ENCODE results near the gene GAL. TPM values are rescaled to one million over a fixed set of nuclear protein-coding genes. Genes with fewer than 3 reads are reported as not detected.

The GAL gene
- total and polyA plus RNA-seq, 2 of the 8 experiments (the other 6 are each of a cell fraction or from before 2014, with no cell fraction given), result 81.8 to 233 TPM

DNA sequence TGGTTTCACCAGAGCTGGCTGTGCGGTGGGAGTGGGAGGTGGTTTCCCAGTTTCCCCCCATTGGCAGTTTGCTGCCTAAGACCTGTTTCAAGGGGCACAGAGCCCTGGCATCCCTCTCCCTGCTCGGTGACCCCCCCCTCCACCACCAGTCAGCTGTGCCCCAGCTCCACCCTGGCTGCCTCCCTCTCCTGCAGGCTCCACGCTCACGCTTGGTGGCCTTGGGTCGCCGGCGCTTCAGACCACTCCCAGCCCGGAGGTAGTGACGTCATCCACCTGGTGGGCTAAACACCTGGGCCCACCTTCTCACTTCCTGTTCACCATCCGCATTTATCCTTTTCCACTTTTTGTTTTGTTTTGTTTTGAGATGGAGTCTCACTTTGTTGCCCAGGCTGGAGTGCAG, 7.8 kb downstream of the GAL start:
- peaks cover 0 to 4% of the 10 kb centered on the region in 2 experiments for H4K20me1 ChIP-seq (replicated peaks in 1 of 2; ENCODE audit: control insufficient read depth in 1 of 2, insufficient read depth in 2 of 2, low read length in 2 of 2)
- H2BK20ac ChIP-seq (ENCODE audit: low read length), result no peak overlapping the region
- ChIA-PET POLR2A (ENCODE audit: partially characterized antibody) (interaction anchor here (0.9 to 1.2 kb wide), 4 partner anchors 9 to 57 kb away, joined by 3 to 4 read pairs (median 4); no protein-coding TSS in a partner anchor), CTCF (ENCODE audit: partially characterized antibody) (interaction anchor here (0.7 to 2.9 kb wide), 3 partner anchors 12 to 62 kb away, joined by 3 to 13 read pairs (median 4); no protein-coding TSS in a partner anchor)
- no peak overlapping the region for H3K27ac ChIP-seq (ENCODE audit: low read depth, low read length)
- no peak overlapping the region for H2BK120ac ChIP-seq (replicated peaks; ENCODE audit: low read depth, low read length)
- H4K91ac ChIP-seq (replicated peaks; ENCODE audit: insufficient read length, low read length), result no peak overlapping the region
- no peak overlapping the region for H2AK5ac ChIP-seq (ENCODE audit: low read depth, low read length)
- no peak overlapping the region for H2AFZ ChIP-seq (ENCODE audit: low read length)
- H2BK12ac ChIP-seq (ENCODE audit: low read depth, low read length), result no peak overlapping the region
- H3K23ac ChIP-seq (ENCODE audit: insufficient read length), result no peak overlapping the region
- no peak overlapping the region for H2BK15ac ChIP-seq (ENCODE audit: low read length)
- H3K79me2 ChIP-seq (ENCODE audit: control insufficient read depth in 1 of 2, insufficient read depth in 2 of 2, low read length in 2 of 2), result no peaks in the 10 kb centered on the region
- no peak overlapping the region for H2BK5ac ChIP-seq (ENCODE audit: low read depth, low read length)
- no peak for FAIRE-seq
- H3K9me3 ChIP-seq (ENCODE audit: insufficient read depth in 2 of 2, low read depth in 1 of 2, low read length in 1 of 2), result peaks cover 0 to 2% of the 10 kb centered on the region in 2 experiments; a peak in 1 of 4 replicates
- no peak overlapping the region for H4K8ac ChIP-seq (ENCODE audit: extremely low read depth, insufficient read depth, low read length)
- DNase-seq (ENCODE audit: low read depth in 1 of 2, low spot score in 2 of 2), result no peak
- H3K27me3 ChIP-seq (replicated peaks in 1 of 4; ENCODE audit: control insufficient read depth in 3 of 4, extremely low read depth in 1 of 4, insufficient read depth in 3 of 4, low read length in 3 of 4), result no peaks in the 10 kb centered on the region
- H3K23me2 ChIP-seq (ENCODE audit: low read depth, low read length), result 0 out of 2 replicates have a peak, but pooled peaks cover 1% of the 10 kb centered on the region
- no peak overlapping the region for H3K56ac ChIP-seq (replicated peaks; ENCODE audit: insufficient read length, low read depth, low read length)
- no peak overlapping the region for H4K5ac ChIP-seq (ENCODE audit: insufficient read length, low read depth, low read length)
- peaks cover 0 to 7% (median 2%) of the 10 kb centered on the region in 4 experiments; a peak in 3 of 8 replicates for H3K36me3 ChIP-seq (ENCODE audit: control insufficient read depth in 2 of 4, insufficient read depth in 4 of 4, low read length in 3 of 4)
- H3K4me3 ChIP-seq (ENCODE audit: extremely low read depth in 1 of 4, insufficient read depth in 2 of 4, low read depth in 3 of 4, low read length in 4 of 4), result no peak overlapping the region
- H3K18ac ChIP-seq (ENCODE audit: extremely low read depth, low read length), result peak overlapping the region; percentile 32; the same call in 1 of the 2 replicates
- no peak overlapping the region for H3K4ac ChIP-seq (replicated peaks; ENCODE audit: insufficient read length, low read depth, low read length)
- H3K14ac ChIP-seq (ENCODE audit: insufficient read length), result no peak overlapping the region
- WGBS, 2 experiments (ENCODE audit: extremely low coverage in 1 of 2, insufficient coverage in 1 of 2, insufficient read length in 1 of 2, insufficient replicate concordance in 2 of 2, low coverage in 1 of 2, low lambda C conversion rate in 2 of 2, missing lambda C conversion rate in 1 of 2), result 92% methylated on average over 10 of the region's 10 CpGs; no CpG with 5 or more reads in 1 of the 2 experiments
- TF ChIP-seq POLR2A (IDR thresholded peaks at IDR 0.05; ENCODE audit: control extremely low read depth in 1 of 2, low read depth in 2 of 2, low read length in 2 of 2) (0 out of 3 replicates have a peak, but pooled peaks of 1 of the 2 experiments have one; percentile 7), EZH2 (IDR thresholded peaks at IDR 0.05; ENCODE audit: low read depth, low read length, severe bottlenecking) (no peak)
- no peaks in the 10 kb centered on the region for H3K79me1 ChIP-seq (ENCODE audit: low read depth, low read length)
- no peak overlapping the region for H3K9ac ChIP-seq (replicated peaks in 1 of 4; ENCODE audit: extremely low read depth in 1 of 4, low read depth in 3 of 4, low read length in 3 of 4)
- H3K4me2 ChIP-seq (ENCODE audit: insufficient read depth in 1 of 2, low read depth in 2 of 2, low read length in 2 of 2), result no peak overlapping the region
- peaks cover 5 to 27% (median 10%) of the 10 kb centered on the region in 4 experiments; a peak in 6 of 7 replicates for H3K4me1 ChIP-seq (replicated peaks in 1 of 4; ENCODE audit: control insufficient read depth in 3 of 4, insufficient read depth in 4 of 4, low read length in 3 of 4)
